Superior temporal gyrus (tissue), 1 donor: Measurements from ENCODE around the gene DYNC1I2.

ENCODE experiments used
- DNase-seq: peaks from one replicate; pipeline ENCODE4 v3.0.0-alpha.2; 2016; ENCODE audit errors: extremely low spot score

The DYNC1I2 gene

DNA sequence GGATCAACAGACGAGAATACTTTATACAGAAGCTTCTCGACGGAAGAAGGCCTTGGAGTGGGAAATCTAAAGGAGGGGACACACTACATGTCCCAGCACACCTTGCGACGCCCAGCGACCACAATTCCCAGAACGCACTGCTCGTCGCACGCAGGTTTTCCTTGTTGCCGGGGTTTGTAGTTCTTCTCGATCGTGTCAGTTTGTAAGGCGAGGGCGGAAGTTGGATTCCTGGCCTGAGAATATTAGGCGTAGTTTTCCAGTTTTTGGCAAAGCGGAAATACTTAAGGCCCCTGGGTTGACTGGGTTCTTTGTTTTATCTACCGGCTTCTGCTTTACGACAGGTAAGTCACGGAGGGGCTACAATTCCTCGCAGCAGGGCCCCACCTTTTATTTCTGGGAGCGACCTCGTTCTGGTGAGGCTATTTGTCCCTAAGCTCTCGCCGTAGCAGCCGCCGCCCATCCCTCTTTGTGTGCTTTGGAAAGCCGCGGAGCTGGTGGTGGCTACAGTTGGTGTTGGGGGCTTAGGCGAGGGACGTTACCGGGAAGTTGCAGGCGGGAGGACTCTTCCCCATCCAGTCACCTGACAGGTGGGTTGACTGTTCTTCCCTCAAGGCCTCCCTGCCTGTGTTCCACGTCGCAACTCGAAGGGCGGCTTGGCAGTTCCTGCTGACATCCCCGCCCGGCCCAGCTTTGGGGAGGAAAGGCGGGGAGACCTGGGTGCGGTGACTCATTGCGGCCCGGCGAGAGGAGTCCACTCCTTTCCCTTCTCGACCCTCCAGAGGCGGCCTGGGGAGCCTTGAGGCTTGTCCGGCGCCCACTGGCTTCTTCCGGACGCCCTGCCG is at the start of gene DYNC1I2:
Gene DYNC1I2 (plus strand): TSS at position 183 of the 842 bp plus-strand sequence. CDS start 2,687 bp downstream, outside the sequence.
- DNase-seq: peak; percentile 98

DNA sequence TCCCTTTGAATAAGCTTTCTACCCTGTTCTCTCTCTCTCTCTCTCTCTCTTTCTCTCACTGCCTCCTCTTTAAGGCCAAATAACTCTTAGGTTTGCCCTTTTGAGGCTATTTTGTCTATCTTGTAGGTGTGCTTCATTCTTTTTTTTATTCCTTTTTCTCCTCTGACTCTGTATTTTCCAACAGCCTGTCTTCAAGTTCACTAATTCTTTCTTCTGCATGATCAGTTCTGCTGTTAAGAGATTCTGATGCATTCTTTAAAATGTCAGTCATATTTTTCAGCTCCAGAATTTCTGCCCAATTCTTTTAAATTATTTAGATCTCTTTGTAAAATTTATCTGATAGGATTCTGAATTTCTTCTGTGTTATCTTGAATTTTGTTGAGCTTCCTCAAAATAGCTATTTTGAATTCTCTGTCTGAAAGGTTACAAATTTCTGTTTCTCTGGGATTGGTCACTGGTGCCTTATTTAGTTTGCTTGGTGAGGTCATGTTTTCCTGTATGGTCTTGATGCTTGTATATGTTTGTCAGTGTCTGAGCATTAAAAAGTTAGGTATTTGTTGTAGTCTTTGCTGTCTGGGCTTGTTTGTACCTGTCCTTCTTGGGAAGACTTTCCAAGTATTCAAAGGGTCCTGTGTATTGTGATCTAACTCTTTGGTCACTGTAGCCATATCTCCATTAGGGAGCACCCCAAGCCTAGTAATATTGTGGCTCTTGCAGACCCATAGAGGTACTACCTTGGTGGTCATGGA is 35.4 kb upstream of the DYNC1I2 start:
- DNase-seq: no peak

DNA sequence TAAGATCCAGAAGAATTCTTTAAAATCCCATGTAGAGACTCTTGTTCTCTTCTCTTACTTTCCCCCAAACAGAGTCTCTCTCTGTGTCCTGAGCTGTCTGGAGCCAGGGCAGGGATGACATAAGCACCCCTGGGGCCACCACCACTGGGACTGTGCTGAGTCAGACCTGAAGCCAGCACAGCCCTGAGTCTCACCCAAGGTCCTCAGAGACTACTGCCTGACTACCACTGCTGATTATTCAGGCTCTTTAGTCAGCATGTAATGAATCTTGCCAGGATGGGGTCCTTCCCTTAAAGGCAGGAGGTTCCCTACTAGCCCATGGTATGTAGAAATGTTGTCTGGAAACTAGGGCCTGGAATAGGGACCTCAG is 34.9 kb upstream of the DYNC1I2 start:
- DNase-seq: no peak

DNA sequence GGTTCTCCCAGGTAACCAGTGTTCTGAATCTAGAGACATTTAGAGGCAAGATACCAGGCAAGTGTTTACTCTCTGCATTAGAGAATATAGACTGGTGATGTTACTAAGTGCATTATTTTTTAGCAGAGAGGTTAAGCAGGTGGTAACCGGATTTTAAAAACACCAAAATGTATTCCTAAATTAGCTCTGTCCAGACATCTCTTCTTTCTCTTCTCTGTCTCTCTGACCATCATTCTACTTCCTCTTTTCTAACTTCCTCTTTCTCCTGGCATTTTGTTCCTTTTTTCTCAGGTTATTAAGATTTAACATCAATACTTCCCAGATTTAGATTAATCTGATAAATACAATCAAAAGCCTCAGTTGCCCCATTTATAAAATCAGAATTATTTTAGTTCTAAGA is 31.7 kb upstream of the DYNC1I2 start:
- DNase-seq: no peak

DNA sequence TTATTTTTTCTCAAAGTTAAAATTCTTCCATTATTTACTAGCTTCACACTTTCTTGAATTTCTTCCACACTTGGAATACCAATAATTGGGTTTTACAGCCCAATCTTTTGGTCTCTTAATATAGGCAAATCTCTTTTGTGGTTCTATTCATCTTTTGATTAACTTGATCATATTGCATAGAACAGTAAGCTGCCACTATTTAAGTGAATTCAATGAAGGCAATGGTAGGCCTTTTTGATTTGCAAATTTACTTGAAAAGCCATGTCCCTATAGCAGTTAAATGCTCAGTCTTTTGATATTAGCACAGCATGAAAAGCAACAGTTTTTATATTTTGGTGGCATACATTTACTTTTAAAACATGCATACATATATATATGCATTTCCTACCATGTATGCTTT is 20.2 kb upstream of the DYNC1I2 start:
- peak; percentile 25 for DNase-seq

DNA sequence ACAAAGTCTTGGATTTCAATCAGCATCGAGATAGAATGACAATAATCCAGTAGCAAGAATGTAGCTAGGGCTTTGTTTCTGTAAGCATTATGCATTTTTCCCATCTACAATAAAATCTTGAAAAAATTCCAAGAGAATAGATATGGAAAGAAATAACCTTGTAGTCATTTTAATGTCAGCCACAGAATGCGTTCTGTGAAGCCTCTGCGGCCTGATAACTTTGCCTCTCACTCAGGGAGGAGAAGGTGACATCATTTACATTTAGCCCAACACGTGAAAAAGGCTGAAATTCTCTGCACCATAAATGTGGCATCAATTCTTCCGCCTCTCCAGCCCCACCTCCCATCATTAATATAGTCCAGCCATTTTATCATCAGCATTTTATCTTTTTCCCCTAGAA is 19.1 kb upstream of the DYNC1I2 start:
- DNase-seq: no peak

DNA sequence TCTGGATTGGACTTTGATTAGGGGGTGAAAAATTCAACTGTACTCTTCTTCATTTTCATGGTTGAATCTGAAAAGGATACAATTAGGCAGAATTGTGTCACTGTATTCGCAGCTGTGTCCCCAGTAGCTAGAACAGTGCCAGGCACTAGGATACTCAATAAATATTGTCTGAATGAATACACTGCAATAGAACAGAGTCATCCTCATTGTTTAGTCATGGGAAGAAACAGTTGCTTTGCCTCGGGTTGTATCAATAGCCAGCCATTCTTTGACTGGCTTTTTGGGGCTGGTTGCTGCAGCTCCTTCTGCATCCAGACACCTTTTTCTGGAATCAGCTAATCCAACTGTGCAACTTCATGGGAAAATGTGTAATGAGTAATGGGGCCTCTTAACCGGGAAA is 18.1 kb upstream of the DYNC1I2 start:
- DNase-seq: peak; percentile 93

DNA sequence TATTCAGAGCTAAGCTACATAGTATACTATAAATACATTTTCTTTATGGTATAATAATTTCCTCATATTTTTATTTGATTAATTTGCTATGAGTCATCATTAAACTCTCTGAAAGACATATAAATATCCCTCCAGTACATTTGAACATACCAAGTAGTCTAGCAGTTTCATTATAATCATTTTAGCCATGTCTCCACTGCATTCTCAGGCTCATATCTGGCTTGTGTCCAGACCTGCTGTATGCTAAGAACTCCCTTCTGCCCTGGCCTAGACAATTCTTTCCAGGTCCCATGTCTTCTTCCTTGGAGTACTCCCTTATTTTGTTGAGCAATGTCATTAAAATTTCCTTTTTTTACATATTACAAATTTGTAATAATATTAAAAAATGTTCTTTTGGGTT is 16.6 kb upstream of the DYNC1I2 start:
- DNase-seq: no peak

DNA sequence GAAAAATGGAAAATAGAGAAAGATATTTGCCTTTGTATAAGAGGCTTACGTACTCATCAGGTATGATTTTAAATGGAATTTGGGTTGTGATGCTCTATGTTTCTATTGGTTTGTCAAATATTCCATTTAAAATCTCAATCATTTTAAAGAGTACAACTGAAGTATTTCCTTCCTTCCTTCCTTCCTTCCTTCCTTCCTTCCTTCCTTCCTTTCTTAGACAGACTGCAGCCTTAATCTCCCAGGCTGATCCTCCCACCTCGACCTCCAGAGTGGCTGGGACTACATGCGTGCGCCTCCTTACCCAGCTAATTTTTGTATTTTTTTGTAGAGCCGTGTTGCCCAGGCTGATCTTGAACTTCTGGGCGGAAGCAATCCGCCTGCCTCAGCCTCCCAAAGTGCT is 15.4 kb upstream of the DYNC1I2 start:
- no peak for DNase-seq

DNA sequence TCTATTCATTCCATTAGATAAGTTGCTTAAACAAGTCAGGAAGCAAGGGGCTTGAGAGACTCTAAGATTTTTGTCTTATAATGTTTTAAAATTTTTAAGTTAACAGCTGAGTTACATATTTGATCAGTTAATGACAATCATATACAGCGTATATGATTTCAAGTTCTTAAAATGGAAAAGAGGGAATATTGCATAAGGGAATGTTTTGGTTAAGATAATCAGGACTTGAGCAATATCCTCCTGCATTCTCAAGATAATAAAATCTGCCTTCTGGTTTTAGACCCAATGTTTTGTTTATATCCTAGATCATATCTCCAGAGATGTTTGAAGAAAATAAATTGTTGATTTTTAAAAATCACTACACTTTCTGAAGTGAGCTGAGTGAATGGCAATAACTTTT is 13.4 kb upstream of the DYNC1I2 start:
- no peak for DNase-seq

DNA sequence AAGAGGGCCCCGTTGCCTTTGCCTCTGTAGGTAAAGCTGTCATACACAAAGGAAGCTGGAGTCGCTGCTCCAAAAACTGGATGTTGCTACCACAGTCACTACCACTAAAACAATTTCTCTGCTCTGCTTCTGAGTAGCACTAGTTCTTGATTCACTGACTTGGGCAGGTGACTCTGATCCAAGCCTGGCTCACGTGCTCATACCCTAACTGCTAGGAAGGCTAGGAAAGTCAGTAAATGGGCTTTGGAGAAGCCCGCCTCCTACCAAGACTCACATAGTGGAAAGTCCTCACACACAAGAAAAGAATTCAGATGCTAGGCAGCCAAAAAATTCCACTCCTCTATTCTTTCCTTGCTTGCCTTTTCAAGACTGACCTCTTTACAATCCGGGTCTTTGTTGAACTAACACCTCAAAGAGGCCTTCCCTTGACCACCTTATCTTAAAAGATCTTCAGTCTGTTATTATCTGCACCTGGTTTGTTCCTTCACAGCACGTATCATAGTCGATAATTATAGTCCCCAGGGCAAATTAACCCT is 11.4 kb upstream of the DYNC1I2 start:
- no peak for DNase-seq

DNA sequence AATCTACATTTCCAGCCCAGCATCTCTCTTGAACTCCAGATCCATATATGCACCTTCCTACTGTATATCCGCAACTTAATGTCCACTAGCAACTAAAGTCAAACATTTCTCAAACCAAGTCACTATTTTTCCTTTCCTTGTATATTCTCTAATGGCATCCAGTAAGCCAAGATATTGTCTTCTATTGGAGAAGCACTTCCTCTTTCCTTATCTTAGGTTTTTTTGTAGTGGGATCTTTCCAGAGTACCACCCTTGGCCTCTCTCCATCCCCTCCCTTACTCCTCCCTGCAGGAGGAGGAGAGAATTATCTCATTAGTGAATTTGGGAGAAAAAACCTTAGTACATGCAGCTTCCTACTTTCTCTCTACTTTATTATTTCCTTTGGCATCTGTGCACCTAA is 8.7 kb upstream of the DYNC1I2 start:
- no peak for DNase-seq

DNA sequence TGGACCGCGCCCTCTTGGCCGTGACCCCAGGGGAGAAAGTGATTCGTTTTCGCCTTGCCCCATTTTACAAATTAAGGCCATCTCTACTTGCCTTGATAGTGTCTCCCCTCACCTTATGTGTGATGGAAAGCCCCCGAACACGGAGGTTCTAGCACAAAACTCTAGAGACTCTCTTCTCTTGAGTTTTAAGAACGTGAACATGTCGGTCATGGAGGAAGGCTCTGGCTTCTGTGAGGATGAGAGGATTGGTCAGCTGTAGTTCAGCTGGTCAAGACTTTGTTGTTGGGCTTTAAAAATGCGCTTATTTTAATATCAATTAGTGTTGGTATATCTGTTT is 828 bp downstream of the DYNC1I2 start:
- no peak for DNase-seq

DNA sequence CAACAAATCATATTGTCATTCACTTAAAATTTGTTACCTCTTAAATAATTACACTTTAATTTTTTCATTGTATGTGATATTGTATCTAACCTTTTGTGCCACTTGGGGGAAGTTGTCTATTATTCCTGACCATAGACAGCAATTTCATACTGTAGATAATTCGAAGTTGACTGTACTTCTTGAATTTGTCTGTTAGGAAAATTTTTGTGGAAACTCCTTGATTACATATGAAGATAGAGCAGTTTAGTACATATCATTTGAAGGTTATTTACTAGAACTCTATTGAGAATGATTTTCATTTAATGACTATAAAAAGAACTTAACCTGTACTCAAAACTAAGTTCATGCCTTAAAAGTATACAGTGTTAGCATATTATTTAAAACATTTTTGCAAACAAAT is 5.1 kb downstream of the DYNC1I2 start:
- no peak for DNase-seq

DNA sequence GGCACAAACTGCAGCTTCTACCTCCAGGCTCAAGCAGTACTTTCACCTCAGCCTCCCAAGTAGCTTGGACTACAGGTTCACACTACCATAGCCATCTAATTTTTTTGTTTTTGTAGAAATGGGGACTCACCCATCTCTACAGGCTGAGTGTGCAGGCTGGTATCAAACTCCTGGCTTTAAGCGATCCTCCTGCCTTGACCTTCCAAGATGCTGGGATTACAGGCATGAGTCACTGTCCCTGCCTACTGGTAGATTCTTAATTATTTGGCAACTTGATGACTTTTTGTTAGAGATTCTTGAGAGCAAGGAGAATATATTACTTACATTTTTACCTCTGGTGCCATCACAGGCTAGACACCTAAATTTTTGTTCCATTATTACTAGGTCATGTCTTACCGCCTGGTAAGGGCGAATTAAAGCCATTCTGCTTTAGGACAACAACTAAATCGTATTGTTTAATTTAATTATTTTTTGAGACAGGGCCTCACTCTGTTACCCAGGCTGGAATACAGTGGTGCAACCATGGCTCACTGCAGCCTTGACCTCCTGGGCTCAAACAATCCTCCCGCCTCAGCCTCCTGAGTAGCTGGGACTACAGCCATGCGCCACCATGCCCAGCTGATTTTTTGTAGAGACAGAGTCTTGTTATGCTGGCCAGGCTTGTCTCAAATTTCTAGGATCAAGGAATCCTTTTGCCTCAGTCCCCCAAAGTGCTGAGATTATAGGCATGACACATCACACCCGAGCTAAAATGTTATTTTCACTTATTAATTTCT is 15.7 kb downstream of the DYNC1I2 start:
- DNase-seq: no peak

DNA sequence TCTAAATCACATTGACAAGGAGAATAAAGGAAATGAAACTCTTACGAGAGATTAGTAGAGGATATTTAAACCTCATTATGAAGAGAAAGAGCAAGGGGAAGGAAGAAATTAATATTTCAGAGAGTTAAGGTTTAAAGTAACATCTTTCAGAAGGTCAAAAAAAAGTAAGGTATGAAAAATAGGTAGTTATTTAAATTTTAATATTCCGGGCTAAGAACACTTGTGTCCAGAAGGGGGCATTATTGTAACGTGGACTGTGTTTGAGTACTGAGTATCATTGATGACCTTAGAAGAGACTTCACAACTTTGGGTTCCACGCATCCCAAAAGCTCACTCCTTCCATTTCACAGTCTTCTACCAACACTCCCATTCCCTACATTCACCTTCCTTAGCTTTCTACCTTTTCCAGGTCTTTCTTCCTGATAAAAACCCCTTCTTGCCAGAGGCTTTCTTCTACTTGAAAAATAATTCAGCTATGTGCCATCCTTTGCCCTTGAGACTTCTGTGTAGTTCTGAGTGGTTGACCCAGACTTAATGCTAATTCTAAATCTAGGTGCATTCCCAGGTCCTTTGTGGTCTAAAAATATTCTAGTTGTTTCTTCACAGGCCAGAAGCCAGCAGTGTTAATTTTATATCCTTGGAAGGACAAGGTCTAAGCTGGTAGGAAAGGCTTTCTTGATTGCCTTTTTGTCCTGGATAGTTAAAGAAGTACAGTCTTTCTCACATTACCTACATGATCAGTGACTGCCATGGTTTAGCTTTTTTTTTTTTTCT is 16.5 kb downstream of the DYNC1I2 start:
- peak; percentile 71 for DNase-seq

DNA sequence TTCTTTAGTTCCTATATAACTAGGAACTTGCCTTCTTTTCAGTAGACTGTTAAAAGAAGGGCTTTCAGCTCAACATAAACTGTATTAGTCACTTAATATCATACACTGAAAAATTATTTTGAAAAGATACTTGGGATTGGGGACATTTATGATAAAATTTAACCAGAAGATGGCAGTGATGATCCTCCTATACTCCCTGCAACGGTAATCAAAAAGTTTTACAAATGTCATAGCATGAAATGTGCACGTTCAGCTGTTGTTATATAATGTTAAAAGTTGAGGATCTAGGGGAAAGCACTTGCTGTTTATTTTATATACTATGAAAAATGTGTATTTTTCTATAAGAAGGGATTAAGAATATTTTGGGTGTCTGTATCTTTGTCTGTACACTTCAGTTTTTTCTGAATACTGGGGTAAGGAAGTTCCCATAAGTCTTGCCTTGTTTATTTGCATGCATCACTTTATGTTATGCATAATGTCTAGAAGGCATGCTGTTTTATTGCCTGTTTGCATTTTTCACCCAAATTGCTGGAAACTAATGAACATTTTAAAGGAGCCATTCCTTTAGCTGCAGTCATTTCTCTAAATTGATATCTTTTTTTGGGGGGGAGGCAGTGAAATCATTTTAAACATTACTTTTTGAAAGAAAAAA is 19.0 kb downstream of the DYNC1I2 start:
- DNase-seq: peak; percentile 66

DNA sequence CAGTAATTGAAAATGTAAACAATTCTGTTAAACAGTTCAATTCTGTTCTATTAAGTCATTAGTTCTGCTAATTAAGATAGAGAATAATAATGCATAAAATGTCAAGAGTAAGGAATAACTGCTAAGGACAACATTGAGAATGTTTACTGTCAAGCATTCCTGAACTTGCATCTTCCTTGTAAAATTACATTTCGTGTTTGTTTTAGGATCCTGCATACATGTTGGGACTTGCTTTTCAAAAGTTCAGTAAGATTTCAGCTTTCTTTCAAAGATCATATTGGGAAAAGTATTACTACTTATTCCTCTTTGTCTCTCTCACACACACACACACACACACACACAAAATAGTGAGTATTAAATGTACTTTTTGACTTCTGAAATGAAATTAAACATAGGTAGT is 20.5 kb downstream of the DYNC1I2 start:
- DNase-seq: no peak

DNA sequence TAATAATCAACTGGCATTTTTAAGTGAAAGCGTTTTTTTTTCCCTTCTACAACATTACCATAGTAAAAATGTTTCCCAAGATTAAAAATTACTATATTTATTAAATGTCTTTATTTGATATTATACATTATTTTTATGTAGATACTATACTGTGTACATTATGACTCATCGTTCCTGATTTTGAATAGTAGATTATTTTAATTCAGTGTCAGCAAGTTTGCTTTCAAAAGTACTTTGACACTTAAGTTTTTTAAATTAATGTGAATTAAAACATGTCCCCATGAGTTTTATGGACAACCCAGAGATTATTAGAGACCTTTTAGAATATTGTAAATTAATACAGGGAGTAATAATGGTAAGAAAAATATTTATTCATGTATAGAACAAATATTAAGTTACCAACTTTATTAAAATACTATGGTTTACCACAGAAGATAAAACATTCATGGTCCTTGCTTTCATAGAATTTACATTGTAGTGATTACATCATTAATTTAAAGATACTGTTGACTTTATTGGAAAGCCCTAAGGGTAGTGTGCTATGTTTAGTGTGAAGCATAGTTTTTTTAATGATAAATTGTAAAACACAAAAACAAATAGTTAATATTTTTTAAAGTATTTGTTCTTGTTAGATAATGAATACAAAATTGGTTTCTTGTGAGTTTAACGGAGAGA is 21.9 kb downstream of the DYNC1I2 start:
- DNase-seq: no peak

DNA sequence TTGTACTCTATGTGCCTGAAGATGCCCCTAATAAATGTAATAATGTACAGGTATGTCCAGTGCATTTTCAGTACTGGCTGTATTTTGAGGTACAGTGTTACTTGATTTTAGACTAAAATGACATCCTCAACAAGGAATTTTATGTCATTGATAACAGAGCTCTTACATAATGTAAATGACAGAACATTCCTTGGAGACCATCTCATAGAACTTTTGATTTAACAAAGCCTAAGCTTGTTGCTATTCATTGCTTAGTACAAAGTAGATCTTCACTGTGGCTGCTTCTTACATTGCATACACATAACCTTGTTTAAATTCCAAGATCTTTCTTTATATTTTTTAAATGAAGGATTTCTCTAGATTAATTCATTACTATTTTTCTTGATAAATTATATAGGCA is 24.1 kb downstream of the DYNC1I2 start:
- DNase-seq: no peak
